Neuronal stem cell (in vitro differentiated cells): ENCODE measurements around the gene CCDC30.
"Not testable (repeated sequence)": the region's sequence is repeated elsewhere in the genome, so short reads cannot be mapped to it uniquely, and the experiment has no call there.

Source experiments
- DNase-seq: peaks from one replicate; pipeline ENCODE4 v3.0.0-alpha.2; 2013; ENCODE audit warnings: low spot score
- H2AFZ ChIP-seq: one replicate; pipeline ENCODE4 v1.6.1; 2013; ENCODE audit warnings: mild to moderate bottlenecking, low read length, inconsistent platforms
- H2AK5ac ChIP-seq: 2 replicates; pipeline ENCODE4 v1.6.1; 2013; ENCODE audit warnings: low read depth, mild to moderate bottlenecking, inconsistent platforms, low read length, moderate library complexity, mixed read lengths
- H2BK120ac ChIP-seq: 2 replicates; pipeline ENCODE4 v1.6.1; 2013; ENCODE audit warnings: low read depth, mild to moderate bottlenecking, inconsistent platforms, low read length, moderate library complexity, mixed read lengths
- H2BK12ac ChIP-seq: one replicate; pipeline ENCODE4 v1.6.1; 2013; ENCODE audit warnings: low read length, inconsistent platforms
- H2BK15ac ChIP-seq: 2 replicates; pipeline ENCODE4 v1.6.1; 2013; ENCODE audit warnings: mild to moderate bottlenecking, low read length, inconsistent platforms, mixed read lengths
- H2BK5ac ChIP-seq: one replicate; pipeline ENCODE4 v1.6.1; 2013; ENCODE audit warnings: inconsistent platforms, mild to moderate bottlenecking, low read length, moderate library complexity
- H3K14ac ChIP-seq: one replicate; pipeline ENCODE4 v1.6.1; 2013; ENCODE audit warnings: low read length, inconsistent platforms
- H3K18ac ChIP-seq: 2 replicates; pipeline ENCODE4 v1.6.1; 2013; ENCODE audit warnings: low read length, inconsistent platforms
- H3K23ac ChIP-seq: 2 replicates; pipeline ENCODE4 v1.6.1; 2013; ENCODE audit warnings: low read depth, mild to moderate bottlenecking, mixed read lengths, low read length, inconsistent platforms; ENCODE audit not compliant: poor library complexity
- H3K27ac ChIP-seq: replicated peaks from 3 replicates; pipeline ENCODE4 v1.5.1; 2013; ENCODE audit warnings: low read length, inconsistent platforms
- H3K27me3 ChIP-seq, 3 experiments: 2 replicates each; pipeline ENCODE4 v1.6.1; 2013; ENCODE audit warnings: low read length in 3 of 3, mild to moderate bottlenecking in 2 of 3, inconsistent platforms in 1 of 3, low read depth in 1 of 3, mixed read lengths in 1 of 3, moderate library complexity in 1 of 3; ENCODE audit not compliant: control insufficient read depth in 3 of 3, insufficient read depth in 3 of 3
- H3K36me3 ChIP-seq, 2 donors: replicated peaks in 1 of 2; 2 replicates each; pipeline ENCODE4 v1.6.1; 2013; ENCODE audit warnings: low read length in 2 of 2; ENCODE audit not compliant: control insufficient read depth in 2 of 2, insufficient read depth in 2 of 2
- H3K4ac ChIP-seq: 2 replicates; pipeline ENCODE4 v1.6.1; 2013; ENCODE audit warnings: inconsistent platforms, mild to moderate bottlenecking, low read length, moderate library complexity
- H3K4me1 ChIP-seq, 2 donors: 1 replicate in 1 of 2; 2 replicates in 1 of 2; pipeline ENCODE4 v1.6.1; 2013; ENCODE audit warnings: low read length in 2 of 2, low read depth in 1 of 2; ENCODE audit not compliant: control insufficient read depth in 2 of 2, insufficient read depth in 1 of 2
- H3K4me2 ChIP-seq: one replicate; pipeline ENCODE4 v1.6.1; 2013; ENCODE audit warnings: mild to moderate bottlenecking, low read length, inconsistent platforms; ENCODE audit not compliant: insufficient read depth, poor library complexity, severe bottlenecking
- H3K4me3 ChIP-seq, 2 donors: 2 replicates each; pipeline ENCODE4 v1.5.1; 2013; ENCODE audit warnings: low read length in 2 of 2, mild to moderate bottlenecking in 2 of 2, inconsistent platforms in 1 of 2, moderate library complexity in 1 of 2
- H3K79me1 ChIP-seq: one replicate; pipeline ENCODE4 v1.6.1; 2013; ENCODE audit warnings: low read depth, mild to moderate bottlenecking, inconsistent platforms, low read length, moderate library complexity
- H3K9ac ChIP-seq: one replicate; pipeline ENCODE4 v1.6.1; 2013; ENCODE audit warnings: mild to moderate bottlenecking, low read depth, low read length, inconsistent platforms; ENCODE audit not compliant: poor library complexity
- H3K9me3 ChIP-seq, 2 donors: replicated peaks in 1 of 2; 2 replicates each; pipeline versions ENCODE3 to v1.6.1; 2013; ENCODE audit warnings: low read length in 2 of 2, mild to moderate bottlenecking in 2 of 2, inconsistent platforms in 1 of 2, low read depth in 1 of 2, mixed read lengths in 1 of 2, moderate library complexity in 1 of 2; ENCODE audit not compliant: control insufficient read depth in 2 of 2, insufficient read depth in 1 of 2
- H4K8ac ChIP-seq: one replicate; pipeline ENCODE4 v1.6.1; 2013; ENCODE audit warnings: low read depth, mild to moderate bottlenecking, inconsistent platforms, low read length, moderate library complexity
- H4K91ac ChIP-seq: one replicate; pipeline ENCODE4 v1.6.1; 2013; ENCODE audit warnings: low read length, low read depth, mild to moderate bottlenecking, inconsistent platforms; ENCODE audit not compliant: poor library complexity
- WGBS, 2 donors: extraction: QIAGEN DNeasy Blood & Tissue Kit; methylation state at CpG; one replicate each; pipeline ENCODE4 v1.1.7; 2013; ENCODE audit warnings: missing lambda C conversion rate in 2 of 2, mixed read lengths in 1 of 2; ENCODE audit not compliant: insufficient read length in 2 of 2, insufficient replicate concordance in 1 of 2; ENCODE audit errors: extremely low coverage in 2 of 2; 5-methylcytosine and 5-hydroxymethylcytosine counted together

Gene CCDC30

DNA sequence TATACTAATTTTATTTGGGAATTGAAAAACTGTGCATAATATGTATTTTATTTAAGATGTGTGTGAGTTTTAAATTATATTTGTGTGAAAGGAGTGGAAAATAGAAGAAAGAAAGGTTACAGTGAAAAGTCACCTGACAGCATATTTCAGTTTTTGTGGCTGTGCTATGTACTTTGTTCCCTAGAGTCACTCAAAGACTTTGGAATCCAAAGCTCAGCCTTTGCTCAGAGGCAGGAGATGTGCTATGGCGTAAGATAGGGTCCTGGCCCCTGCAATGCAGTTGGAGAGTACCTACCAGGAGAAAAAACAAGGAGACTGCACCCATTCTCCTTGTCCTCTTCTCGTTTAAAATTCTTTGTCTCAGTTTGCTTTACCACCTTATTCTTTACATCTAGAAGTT is 2.9 kb downstream of the CCDC30 start:
- Histone ChIP-seq H3K9ac (no peak overlapping the region), H2BK12ac (no peak overlapping the region), H2AK5ac (no peak overlapping the region), H4K8ac (no peak overlapping the region), H3K36me3 (no peaks in the 10 kb centered on the region), H3K18ac (no peak overlapping the region), H2BK120ac (no peak overlapping the region), H3K79me1 (no peaks in the 10 kb centered on the region), H3K23ac (no peak overlapping the region), H3K4me3 (no peak overlapping the region), H2BK5ac (no peak overlapping the region), H2BK15ac (no peak overlapping the region), H2AFZ (no peak overlapping the region), H3K4me1 (peaks cover 4% of the 10 kb centered on the region in 2 donors), H4K91ac (no peak overlapping the region), H3K14ac (no peak overlapping the region), H3K4ac (no peak overlapping the region), H3K9me3 (no peaks in the 10 kb centered on the region), H3K27me3 (no peaks in the 10 kb centered on the region), H3K4me2 (no peak overlapping the region), H3K27ac (no peak overlapping the region)
- no CpG with 5 or more reads among the region's 2 CpGs for WGBS, 2 donors
- no peak for DNase-seq

GRCh38 chr1:42469727-42470126 is 6.6 kb downstream of the CCDC30 start:
- no peak overlapping the region for H2BK12ac ChIP-seq
- no peaks in the 10 kb centered on the region for H3K27me3 ChIP-seq
- H3K4ac ChIP-seq: no peak overlapping the region
- H3K4me2 ChIP-seq: no peak overlapping the region
- H2AK5ac ChIP-seq: no peak overlapping the region
- no peak overlapping the region for H3K23ac ChIP-seq
- no peak overlapping the region for H3K9ac ChIP-seq
- no peak overlapping the region for H4K8ac ChIP-seq
- H3K14ac ChIP-seq: no peak overlapping the region
- no peak overlapping the region for H2BK15ac ChIP-seq
- H2BK5ac ChIP-seq: no peak overlapping the region
- H2AFZ ChIP-seq: no peak overlapping the region
- no CpG with 5 or more reads among the region's 2 CpGs for WGBS, 2 donors
- H3K4me3 ChIP-seq: no peak overlapping the region
- H3K4me1 ChIP-seq: no peaks in the 10 kb centered on the region
- no peak for DNase-seq
- H3K36me3 ChIP-seq: no peaks in the 10 kb centered on the region
- H3K79me1 ChIP-seq: no peaks in the 10 kb centered on the region
- no peaks in the 10 kb centered on the region for H3K9me3 ChIP-seq
- no peak overlapping the region for H3K18ac ChIP-seq
- no peak overlapping the region for H4K91ac ChIP-seq
- no peak overlapping the region for H3K27ac ChIP-seq
- no peak overlapping the region for H2BK120ac ChIP-seq

DNA sequence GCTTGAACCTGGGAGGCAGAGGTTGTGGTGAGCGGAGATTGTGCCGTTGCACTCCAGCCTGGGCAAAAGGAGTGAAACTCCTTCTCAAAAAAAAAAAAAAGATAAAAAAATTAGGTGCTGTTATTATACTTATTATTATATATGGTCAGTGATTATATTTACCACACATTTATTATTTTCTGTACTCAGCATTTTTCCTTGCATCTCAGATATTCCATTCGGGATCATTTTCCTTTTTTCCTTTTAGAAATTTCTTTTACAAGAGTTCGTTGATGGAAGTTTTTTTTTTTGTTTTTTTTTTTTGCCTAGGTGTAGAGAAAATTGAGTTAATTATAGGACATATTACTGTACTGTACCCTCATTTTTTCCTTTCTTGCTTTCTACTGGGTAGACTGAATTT is 13.5 kb downstream of the CCDC30 start:
- Histone ChIP-seq H2BK120ac (no peak overlapping the region), H3K9me3 (no peaks in the 10 kb centered on the region)
- DNase-seq: no peak

GRCh38 chr1:42477354-42477753 is 14.3 kb downstream of the CCDC30 start:
- not testable (repeated sequence) for H3K4ac ChIP-seq, H3K18ac ChIP-seq, H2AK5ac ChIP-seq, H3K14ac ChIP-seq, H2AFZ ChIP-seq, DNase-seq, H2BK15ac ChIP-seq, H3K4me1 ChIP-seq, H3K27ac ChIP-seq, H2BK12ac ChIP-seq, H3K9ac ChIP-seq, H3K79me1 ChIP-seq, H3K23ac ChIP-seq, H3K4me2 ChIP-seq, H4K91ac ChIP-seq, H2BK5ac ChIP-seq, H3K9me3 ChIP-seq, H4K8ac ChIP-seq, H2BK120ac ChIP-seq, H3K4me3 ChIP-seq, H3K27me3 ChIP-seq, H3K36me3 ChIP-seq
- no CpG with 5 or more reads among the region's 4 CpGs for WGBS, 2 donors

More for the DNA sequence above, 13.5 kb downstream of the CCDC30 start:
- no peaks in the 10 kb centered on the region for H3K79me1 ChIP-seq
- no peak overlapping the region for H2AK5ac ChIP-seq
- no peak overlapping the region for H2AFZ ChIP-seq
- no CpG with 5 or more reads among the region's 4 CpGs for WGBS, 2 donors
- H3K36me3 ChIP-seq: no peaks in the 10 kb centered on the region
- H3K27me3 ChIP-seq: no peaks in the 10 kb centered on the region
- no peak overlapping the region for H3K4me3 ChIP-seq
- H3K18ac ChIP-seq: no peak overlapping the region
- H2BK5ac ChIP-seq: no peak overlapping the region
- H4K8ac ChIP-seq: no peak overlapping the region
- H3K14ac ChIP-seq: no peak overlapping the region
- H3K4me1 ChIP-seq: no peaks in the 10 kb centered on the region
- H2BK12ac ChIP-seq: no peak overlapping the region
- H2BK15ac ChIP-seq: no peak overlapping the region
- no peak overlapping the region for H3K9ac ChIP-seq
- H3K27ac ChIP-seq: no peak overlapping the region
- no peak overlapping the region for H4K91ac ChIP-seq
- H3K4ac ChIP-seq: no peak overlapping the region
- no peak overlapping the region for H3K23ac ChIP-seq
- H3K4me2 ChIP-seq: no peak overlapping the region
